Thymus (tissue), 11 donors: ENCODE measurements around the gene POC1B. TPM values are rescaled to one million over a fixed set of nuclear protein-coding genes. Genes with fewer than 3 reads are reported as not detected.

Experiments
- DNase-seq, 9 donors: peaks; one replicate each; pipeline ENCODE4 v3.0.0-alpha.2; 2013; ENCODE audit warnings: low spot score in 9 of 9, low read depth in 6 of 9, missing footprints in 1 of 9
- H3K27ac ChIP-seq, 2 donors: one replicate each; pipeline ENCODE4 v1.5.1; 2013; ENCODE audit warnings: control low read depth in 1 of 2, low read depth in 1 of 2, low read length in 1 of 2, mild to moderate bottlenecking in 1 of 2, moderate library complexity in 1 of 2
- H3K27me3 ChIP-seq, 2 donors: one replicate each; pipeline ENCODE4 v1.5.1; 2013; ENCODE audit warnings: low read length in 1 of 2; ENCODE audit not compliant: control insufficient read depth in 2 of 2, insufficient read depth in 1 of 2
- H3K36me3 ChIP-seq, 2 donors: one replicate each; pipeline ENCODE4 v1.5.1; 2013; ENCODE audit warnings: low read length in 1 of 2, mild to moderate bottlenecking in 1 of 2, moderate library complexity in 1 of 2; ENCODE audit not compliant: control insufficient read depth in 2 of 2, insufficient read depth in 2 of 2
- H3K4me1 ChIP-seq, 2 donors: one replicate each; pipeline ENCODE4 v1.5.1; 2013; ENCODE audit warnings: low read length in 2 of 2; ENCODE audit not compliant: control insufficient read depth in 2 of 2, insufficient read depth in 2 of 2
- H3K4me3 ChIP-seq, 2 donors: one replicate each; pipeline ENCODE4 v1.5.1; 2013; ENCODE audit warnings: low read length in 2 of 2, control low read depth in 1 of 2, mild to moderate bottlenecking in 1 of 2
- H3K9me3 ChIP-seq, 2 donors: one replicate each; pipeline ENCODE4 v1.5.1; 2013; ENCODE audit warnings: low read length in 1 of 2, mild to moderate bottlenecking in 1 of 2; ENCODE audit not compliant: control insufficient read depth in 2 of 2, insufficient read depth in 1 of 2
- WGBS: extraction: QIAGEN DNeasy Blood & Tissue Kit; methylation state at CpG from one replicate; pipeline ENCODE4 v1.1.7; 2013; 5-methylcytosine and 5-hydroxymethylcytosine counted together
- polyA plus RNA-seq: library from polyadenylated mRNA; stranded (reverse); fragments of 200-250 nt; gene quantifications from one replicate; pipeline ENCODE4 v1.2.3, GENCODE V29; 2013
- total RNA-seq: library from RNA; stranded (reverse); fragments of 120-200 nt; gene quantifications from one replicate; pipeline ENCODE4 v1.2.4, GENCODE V29; 2013
- donor health status: healthy.

POC1B gene
- total and polyA plus RNA-seq, 2 donors, result 12.2 to 17.1 TPM

- Histone ChIP-seq H3K36me3 (no peaks in the 10 kb centered on the region), H3K27ac (no peak overlapping the region), H3K9me3 (no peaks in the 10 kb centered on the region), H3K27me3 (no peaks in the 10 kb centered on the region), H3K4me1 (no peaks in the 10 kb centered on the region), H3K4me3 (no peak overlapping the region)
- 96% methylated on average over 6 of the region's 6 CpGs for WGBS
- DNase-seq, result no peak
Observed at GRCh38 chr12:89412665-89413064, 113.2 kb downstream of the POC1B start.

DNA sequence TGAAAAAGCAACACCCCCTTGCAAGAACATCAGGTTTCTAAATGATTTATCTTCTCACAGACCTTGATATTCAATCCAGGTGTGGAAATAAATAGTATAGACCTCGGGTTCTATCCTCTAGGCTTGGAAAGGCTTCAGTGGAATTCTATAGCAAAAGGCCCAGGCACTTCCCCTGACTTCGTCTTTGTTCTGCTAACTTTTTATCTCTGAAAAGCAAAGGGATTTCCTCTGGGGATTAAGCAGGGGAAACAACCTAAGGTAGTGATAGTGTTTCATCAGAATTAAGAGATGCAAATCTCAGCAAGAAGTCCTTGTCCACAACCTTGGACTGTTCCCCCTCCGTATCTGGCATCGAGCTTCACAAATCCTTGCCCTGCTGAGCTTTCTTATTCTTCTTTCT, 114.0 kb downstream of the POC1B start:
- H3K36me3 ChIP-seq, result no peaks in the 10 kb centered on the region
- WGBS, result 92% methylated on average over 4 of the region's 4 CpGs

DNA sequence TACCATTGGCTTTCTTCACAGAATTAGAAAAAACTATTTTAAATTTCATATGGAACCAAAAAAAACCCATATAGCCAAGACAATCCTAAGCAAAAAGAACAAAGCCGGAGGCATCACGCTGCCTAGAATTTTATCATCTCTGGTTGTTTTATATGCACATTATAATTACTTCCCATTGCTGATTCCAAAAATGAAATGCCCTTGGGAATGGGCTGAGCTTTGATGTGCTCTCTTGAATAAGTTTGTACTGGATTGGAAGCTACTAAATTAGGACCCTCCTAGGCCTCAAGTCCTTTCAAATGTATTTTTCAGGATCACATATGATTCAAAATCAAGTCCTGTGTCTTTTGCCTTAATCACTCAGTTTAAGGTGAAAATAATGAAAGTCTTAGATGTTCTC, 114.6 kb downstream of the POC1B start:
- H3K4me1 ChIP-seq, result no peaks in the 10 kb centered on the region
- H3K27ac ChIP-seq, result no peak overlapping the region
- H3K27me3 ChIP-seq, result no peaks in the 10 kb centered on the region
- 98% methylated on average over 2 of the region's 2 CpGs for WGBS
- no peak for DNase-seq
- H3K9me3 ChIP-seq, result no peaks in the 10 kb centered on the region
- H3K36me3 ChIP-seq, result no peaks in the 10 kb centered on the region
- no peak overlapping the region for H3K4me3 ChIP-seq

More for the DNA sequence above, 114.0 kb downstream of the POC1B start:
- DNase-seq, result no peak
- no peaks in the 10 kb centered on the region for H3K27me3 ChIP-seq
- H3K9me3 ChIP-seq, result no peaks in the 10 kb centered on the region
- H3K27ac ChIP-seq, result no peak overlapping the region
- H3K4me3 ChIP-seq, result no peak overlapping the region
- H3K4me1 ChIP-seq, result no peaks in the 10 kb centered on the region

DNA sequence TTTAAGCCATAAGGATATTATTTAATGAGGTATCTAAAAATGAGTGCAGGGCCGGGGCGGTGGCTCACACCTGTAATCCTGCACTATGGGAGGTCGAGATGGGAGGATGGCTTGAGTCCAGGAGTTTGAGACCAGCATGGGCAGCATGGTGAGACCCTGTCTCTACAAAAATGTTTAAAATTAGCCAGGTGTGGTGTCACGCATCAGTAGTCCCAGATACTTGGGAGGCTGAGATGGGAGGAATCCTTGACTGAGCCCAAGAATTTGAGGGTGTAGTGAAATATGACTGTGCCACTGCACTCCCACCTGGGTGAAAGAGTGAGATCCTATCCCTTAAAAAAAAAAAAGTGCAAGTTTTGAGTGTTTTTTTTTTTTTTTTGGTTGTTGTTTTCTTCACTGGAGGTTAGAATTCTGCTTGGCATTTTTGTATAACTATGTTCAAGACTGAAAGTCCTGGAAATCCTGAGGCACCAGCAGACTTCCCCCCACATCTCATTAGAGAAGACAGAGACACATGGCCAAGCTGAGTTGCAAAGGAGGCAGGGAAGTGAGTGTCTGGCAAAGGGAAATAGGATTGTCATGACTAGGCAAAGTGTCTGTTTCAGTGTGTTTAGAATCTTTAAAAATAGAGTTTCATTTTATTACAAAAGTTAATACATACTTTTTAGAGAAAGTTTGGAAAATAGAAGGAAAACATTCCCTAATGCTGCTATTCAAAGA, 120.1 kb downstream of the POC1B start:
- WGBS, result 97% methylated on average over 4 of the region's 4 CpGs
- Histone ChIP-seq H3K4me3 (no peak overlapping the region), H3K36me3 (no peaks in the 10 kb centered on the region), H3K27ac (no peak overlapping the region), H3K27me3 (no peaks in the 10 kb centered on the region), H3K4me1 (no peaks in the 10 kb centered on the region), H3K9me3 (no peaks in the 10 kb centered on the region)
- DNase-seq, result no peak

- WGBS, result 90% methylated on average over 3 of the region's 3 CpGs
- Histone ChIP-seq H3K27me3 (no peaks in the 10 kb centered on the region), H3K4me1 (no peaks in the 10 kb centered on the region), H3K9me3 (no peaks in the 10 kb centered on the region), H3K4me3 (no peak overlapping the region), H3K27ac (no peak overlapping the region), H3K36me3 (no peaks in the 10 kb centered on the region)
- no peak for DNase-seq
Observed at GRCh38 chr12:89401433-89402058, 124.3 kb downstream of the POC1B start.

GRCh38 chr12:89400415-89400814, 125.4 kb downstream of the POC1B start:
- Histone ChIP-seq H3K36me3 (no peaks in the 10 kb centered on the region), H3K4me3 (no peak overlapping the region), H3K27me3 (no peaks in the 10 kb centered on the region), H3K27ac (no peak overlapping the region), H3K9me3 (no peaks in the 10 kb centered on the region), H3K4me1 (no peaks in the 10 kb centered on the region)
- WGBS, result 96% methylated on average over 6 of the region's 6 CpGs
- DNase-seq, result no peak

GRCh38 chr12:89395712-89396111, 130.1 kb downstream of the POC1B start:
- Histone ChIP-seq H3K4me3 (no peak overlapping the region), H3K27me3 (no peaks in the 10 kb centered on the region), H3K27ac (no peak overlapping the region), H3K36me3 (no peaks in the 10 kb centered on the region), H3K9me3 (no peaks in the 10 kb centered on the region), H3K4me1 (no peaks in the 10 kb centered on the region)
- DNase-seq, result no peak
- WGBS, result 98% methylated on average over 4 of the region's 4 CpGs

GRCh38 chr12:89393551-89394121, 132.2 kb downstream of the POC1B start:
- H3K4me3 ChIP-seq, result no peak overlapping the region
- no peak overlapping the region for H3K27ac ChIP-seq
- no peaks in the 10 kb centered on the region for H3K27me3 ChIP-seq
- no peaks in the 10 kb centered on the region for H3K36me3 ChIP-seq
- no peaks in the 10 kb centered on the region for H3K4me1 ChIP-seq
- WGBS, result 88% methylated on average over 3 of the region's 3 CpGs
- no peaks in the 10 kb centered on the region for H3K9me3 ChIP-seq
- DNase-seq, result no peak

DNA sequence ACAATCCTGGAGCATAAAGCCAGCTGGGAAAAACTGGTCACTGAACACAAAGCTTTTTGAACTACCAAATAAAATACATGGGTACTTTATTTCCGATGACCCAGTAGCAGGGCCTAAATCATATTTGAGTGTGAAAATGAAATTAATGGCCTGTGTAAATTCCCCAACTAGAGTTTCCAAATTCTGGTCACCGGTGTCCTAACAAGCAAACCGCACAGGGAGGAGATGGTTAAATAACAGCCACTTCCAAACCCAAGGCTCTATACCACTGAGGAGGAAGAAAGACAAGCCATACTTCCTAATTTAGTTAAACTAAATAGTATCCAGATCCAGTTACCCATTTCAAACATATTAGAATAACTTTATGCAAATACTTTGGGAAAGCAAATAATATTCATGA, 133.5 kb downstream of the POC1B start:
- H3K36me3 ChIP-seq, result no peaks in the 10 kb centered on the region
- no peaks in the 10 kb centered on the region for H3K9me3 ChIP-seq
- H3K4me3 ChIP-seq, result no peak overlapping the region
- DNase-seq, result no peak
- 94% methylated on average over 3 of the region's 3 CpGs for WGBS
- H3K27ac ChIP-seq, result no peak overlapping the region
- H3K27me3 ChIP-seq, result no peaks in the 10 kb centered on the region
- no peaks in the 10 kb centered on the region for H3K4me1 ChIP-seq
